ENCODE data around the gene PRICKLE1.
A peak's percentile ranks its signal among the peaks of the same experiment; 100 is the strongest.

PRICKLE1 gene

GRCh38 chr12:42571327-42572009 lies 18.1 kb downstream of the PRICKLE1 start:
- Histone ChIP-seq H3K4me1 (ENCODE audit: insufficient read depth, low read length, poor library complexity, severe bottlenecking) (no peaks in the 10 kb centered on the region), H2AFZ (ENCODE audit: low read length) (peak overlapping the region; percentile 62; the same call in 1 of the 2 replicates), H3K9ac (ENCODE audit: low read depth, low read length, poor library complexity, severe bottlenecking) (no peak overlapping the region), H3K4me2 (ENCODE audit: low read depth, low read length, poor library complexity, severe bottlenecking) (no peak overlapping the region), H3K9me3 (ENCODE audit: insufficient read depth, low read depth, low read length) (no peaks in the 10 kb centered on the region), H3K36me3 (ENCODE audit: insufficient read depth, low read length) (no peaks in the 10 kb centered on the region), H3K9me2 (replicated peaks; ENCODE audit: low read depth, low read length) (no peaks in the 10 kb centered on the region), H3K27me3 (ENCODE audit: insufficient read depth, low read length, poor library complexity, severe bottlenecking) (no peaks in the 10 kb centered on the region), H3F3A (ENCODE audit: low read depth) (no peaks in the 10 kb centered on the region), H3K4me3 (ENCODE audit: low read length, poor library complexity, severe bottlenecking) (no peak overlapping the region), H3K79me2 (ENCODE audit: insufficient read depth, low read length) (no peaks in the 10 kb centered on the region), H4K20me1 (ENCODE audit: insufficient read depth, low read length, poor library complexity, severe bottlenecking) (no peaks in the 10 kb centered on the region)
- no peak for TF ChIP-seq EZH2phosphoT487 (IDR thresholded peaks at IDR 0.05; ENCODE audit: borderline replicate concordance)
- TF ChIP-seq, protein P1, sequence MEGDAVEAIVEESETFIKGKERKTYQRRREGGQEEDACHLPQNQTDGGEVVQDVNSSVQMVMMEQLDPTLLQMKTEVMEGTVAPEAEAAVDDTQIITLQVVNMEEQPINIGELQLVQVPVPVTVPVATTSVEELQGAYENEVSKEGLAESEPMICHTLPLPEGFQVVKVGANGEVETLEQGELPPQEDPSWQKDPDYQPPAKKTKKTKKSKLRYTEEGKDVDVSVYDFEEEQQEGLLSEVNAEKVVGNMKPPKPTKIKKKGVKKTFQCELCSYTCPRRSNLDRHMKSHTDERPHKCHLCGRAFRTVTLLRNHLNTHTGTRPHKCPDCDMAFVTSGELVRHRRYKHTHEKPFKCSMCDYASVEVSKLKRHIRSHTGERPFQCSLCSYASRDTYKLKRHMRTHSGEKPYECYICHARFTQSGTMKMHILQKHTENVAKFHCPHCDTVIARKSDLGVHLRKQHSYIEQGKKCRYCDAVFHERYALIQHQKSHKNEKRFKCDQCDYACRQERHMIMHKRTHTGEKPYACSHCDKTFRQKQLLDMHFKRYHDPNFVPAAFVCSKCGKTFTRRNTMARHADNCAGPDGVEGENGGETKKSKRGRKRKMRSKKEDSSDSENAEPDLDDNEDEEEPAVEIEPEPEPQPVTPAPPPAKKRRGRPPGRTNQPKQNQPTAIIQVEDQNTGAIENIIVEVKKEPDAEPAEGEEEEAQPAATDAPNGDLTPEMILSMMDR (conservative IDR thresholded peaks at IDR 0.05; ENCODE audit: low read length), result no peak

- TF ChIP-seq, protein P1 (conservative IDR thresholded peaks at IDR 0.05; ENCODE audit: low read length), result no peak
- TF ChIP-seq EZH2phosphoT487 (IDR thresholded peaks at IDR 0.05; ENCODE audit: borderline replicate concordance), result no peak
- Histone ChIP-seq H3K79me2 (ENCODE audit: insufficient read depth, low read length) (no peaks in the 10 kb centered on the region), H3F3A (ENCODE audit: low read depth) (no peaks in the 10 kb centered on the region)
Measured at GRCh38 chr12:42570076-42570475, 19.5 kb downstream of the PRICKLE1 start.

GRCh38 chr12:42568952-42569915 lies 20.3 kb downstream of the PRICKLE1 start:
- Histone ChIP-seq H3K36me3 (ENCODE audit: insufficient read depth, low read length) (no peaks in the 10 kb centered on the region), H3F3A (ENCODE audit: low read depth) (no peaks in the 10 kb centered on the region), H3K4me1 (ENCODE audit: insufficient read depth, low read length, poor library complexity, severe bottlenecking) (no peaks in the 10 kb centered on the region), H3K27me3 (ENCODE audit: insufficient read depth, low read length, poor library complexity, severe bottlenecking) (no peaks in the 10 kb centered on the region), H3K9me2 (replicated peaks; ENCODE audit: low read depth, low read length) (no peaks in the 10 kb centered on the region), H3K4me3 (ENCODE audit: low read length, poor library complexity, severe bottlenecking) (no peak overlapping the region), H3K9ac (ENCODE audit: low read depth, low read length, poor library complexity, severe bottlenecking) (no peak overlapping the region), H3K9me3 (ENCODE audit: insufficient read depth, low read depth, low read length) (no peaks in the 10 kb centered on the region), H3K79me2 (ENCODE audit: insufficient read depth, low read length) (no peaks in the 10 kb centered on the region), H4K20me1 (ENCODE audit: insufficient read depth, low read length, poor library complexity, severe bottlenecking) (no peaks in the 10 kb centered on the region), H3K4me2 (ENCODE audit: low read depth, low read length, poor library complexity, severe bottlenecking) (no peak overlapping the region), H2AFZ (ENCODE audit: low read length) (peak overlapping the region; percentile 15; the same call in 1 of the 2 replicates)
- TF ChIP-seq EZH2phosphoT487 (IDR thresholded peaks at IDR 0.05; ENCODE audit: borderline replicate concordance), result no peak
- TF ChIP-seq, protein P1 (conservative IDR thresholded peaks at IDR 0.05; ENCODE audit: low read length), result peak; percentile 73

More at GRCh38 chr12:42570076-42570475, 19.5 kb downstream of the PRICKLE1 start:
- H2AFZ ChIP-seq (ENCODE audit: low read length), result peak overlapping the region; percentile 15; the same call in 1 of the 2 replicates
- no peak overlapping the region for H3K4me2 ChIP-seq (ENCODE audit: low read depth, low read length, poor library complexity, severe bottlenecking)
- no peaks in the 10 kb centered on the region for H4K20me1 ChIP-seq (ENCODE audit: insufficient read depth, low read length, poor library complexity, severe bottlenecking)
- no peaks in the 10 kb centered on the region for H3K36me3 ChIP-seq (ENCODE audit: insufficient read depth, low read length)
- H3K4me1 ChIP-seq (ENCODE audit: insufficient read depth, low read length, poor library complexity, severe bottlenecking), result no peaks in the 10 kb centered on the region
- no peaks in the 10 kb centered on the region for H3K9me3 ChIP-seq (ENCODE audit: insufficient read depth, low read depth, low read length)
- H3K27me3 ChIP-seq (ENCODE audit: insufficient read depth, low read length, poor library complexity, severe bottlenecking), result no peaks in the 10 kb centered on the region
- no peak overlapping the region for H3K9ac ChIP-seq (ENCODE audit: low read depth, low read length, poor library complexity, severe bottlenecking)
- no peak overlapping the region for H3K4me3 ChIP-seq (ENCODE audit: low read length, poor library complexity, severe bottlenecking)
- H3K9me2 ChIP-seq (replicated peaks; ENCODE audit: low read depth, low read length), result no peaks in the 10 kb centered on the region

Data from Loucy (cell line).